ENCODE results near the gene LMO7. TPM values are rescaled to one million over a fixed set of nuclear protein-coding genes. Genes with fewer than 3 reads are reported as not detected.

The LMO7 gene
- total and polyA plus RNA-seq, 2 of the 8 experiments (the other 6 are each of a cell fraction or from before 2014, with no cell fraction given) = 8.1 to 28.3 TPM

DNA sequence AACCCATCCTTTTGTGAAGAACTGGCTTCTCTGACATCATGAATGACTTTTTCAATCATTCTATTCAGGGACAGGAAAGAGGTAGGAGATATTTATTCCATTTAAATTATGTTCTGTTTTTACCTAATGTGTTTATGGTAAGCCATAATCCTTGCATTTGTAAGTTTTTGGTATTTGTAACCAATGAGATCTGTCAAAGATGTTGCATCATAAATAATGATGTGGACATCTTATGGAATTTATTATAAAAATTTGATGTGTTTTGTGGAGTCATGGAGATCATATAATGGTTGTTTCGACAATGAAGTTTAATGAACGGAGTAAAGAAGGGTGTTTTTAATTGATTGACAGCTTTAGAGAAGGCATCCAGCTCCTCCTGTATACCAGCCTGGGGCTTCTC lies 67.6 kb downstream of the LMO7 start:
- Histone ChIP-seq H3K4me3 (ENCODE audit: extremely low read depth in 1 of 4, insufficient read depth in 2 of 4, low read depth in 3 of 4, low read length in 4 of 4) (no peak overlapping the region), H4K8ac (ENCODE audit: extremely low read depth, insufficient read depth, low read length) (no peak overlapping the region), H3K23me2 (ENCODE audit: low read depth, low read length) (no peaks in the 10 kb centered on the region), H3K4me1 (replicated peaks in 1 of 4; ENCODE audit: control insufficient read depth in 3 of 4, insufficient read depth in 4 of 4, low read length in 3 of 4) (peaks cover 0 to 3% (median 0%) of the 10 kb centered on the region in 4 experiments; a peak in 1 of 7 replicates), H2BK120ac (replicated peaks; ENCODE audit: low read depth, low read length) (no peak overlapping the region), H3K9me3 (ENCODE audit: insufficient read depth in 2 of 2, low read depth in 1 of 2, low read length in 1 of 2) (peaks cover 12% of the 10 kb centered on the region in 2 experiments; a peak in 3 of 4 replicates), H3K18ac (ENCODE audit: extremely low read depth, low read length) (no peak overlapping the region), H3K36me3 (ENCODE audit: control insufficient read depth in 2 of 4, insufficient read depth in 4 of 4, low read length in 3 of 4) (peaks cover 0 to 5% (median 0%) of the 10 kb centered on the region in 4 experiments; a peak in 3 of 8 replicates), H3K27ac (ENCODE audit: low read depth, low read length) (no peak overlapping the region), H3K14ac (ENCODE audit: insufficient read length) (no peak overlapping the region), H4K20me1 (replicated peaks in 1 of 2; ENCODE audit: control insufficient read depth in 1 of 2, insufficient read depth in 2 of 2, low read length in 2 of 2) (no peaks in the 10 kb centered on the region), H3K27me3 (replicated peaks in 1 of 4; ENCODE audit: control insufficient read depth in 3 of 4, extremely low read depth in 1 of 4, insufficient read depth in 3 of 4, low read length in 3 of 4) (no peaks in the 10 kb centered on the region), H4K91ac (replicated peaks; ENCODE audit: insufficient read length, low read length) (no peak overlapping the region), H3K4me2 (ENCODE audit: insufficient read depth in 1 of 2, low read depth in 2 of 2, low read length in 2 of 2) (no peak overlapping the region), H2AK5ac (ENCODE audit: low read depth, low read length) (no peak overlapping the region), H2BK5ac (ENCODE audit: low read depth, low read length) (no peak overlapping the region), H3K56ac (replicated peaks; ENCODE audit: insufficient read length, low read depth, low read length) (no peak overlapping the region), H3K79me2 (ENCODE audit: control insufficient read depth in 1 of 2, insufficient read depth in 2 of 2, low read length in 2 of 2) (no peaks in the 10 kb centered on the region), H2AFZ (ENCODE audit: low read length) (no peak overlapping the region), H4K5ac (ENCODE audit: insufficient read length, low read depth, low read length) (no peak overlapping the region), H2BK15ac (ENCODE audit: low read length) (no peak overlapping the region), H3K9ac (replicated peaks in 1 of 4; ENCODE audit: extremely low read depth in 1 of 4, low read depth in 3 of 4, low read length in 3 of 4) (no peak overlapping the region), H3K4ac (replicated peaks; ENCODE audit: insufficient read length, low read depth, low read length) (no peak overlapping the region), H3K79me1 (ENCODE audit: low read depth, low read length) (no peaks in the 10 kb centered on the region; the same call in 1 of the 2 replicates), H2BK20ac (ENCODE audit: low read length) (no peak overlapping the region), H2BK12ac (ENCODE audit: low read depth, low read length) (no peak overlapping the region), H3K23ac (ENCODE audit: insufficient read length) (no peak overlapping the region)
- no peak for TF ChIP-seq GTF2F1 (IDR thresholded peaks at IDR 0.05; ENCODE audit: borderline replicate concordance, low read depth, low read length)
- no peak for TF ChIP-seq CHD1 (IDR thresholded peaks at IDR 0.05; ENCODE audit: low read depth, low read length)
- TF ChIP-seq HDAC2 (IDR thresholded peaks at IDR 0.05; ENCODE audit: borderline replicate concordance in 1 of 2, low read depth in 2 of 2, low read length in 2 of 2) = no peak
- no peak for TF ChIP-seq SIN3A (conservative IDR thresholded peaks at IDR 0.05 in 1 of 2, IDR thresholded peaks at IDR 0.05 in 1 of 2; ENCODE audit: low read depth in 1 of 2, low read length in 2 of 2)
- DNase-seq (ENCODE audit: low read depth in 1 of 2, low spot score in 2 of 2) (no peak), FAIRE-seq (no peak)
- WGBS, 2 experiments (ENCODE audit: extremely low coverage in 1 of 2, insufficient coverage in 1 of 2, insufficient read length in 1 of 2, insufficient replicate concordance in 2 of 2, low coverage in 1 of 2, low lambda C conversion rate in 2 of 2, missing lambda C conversion rate in 1 of 2) = 91 to 100% methylated on average over 2 of the region's 2 CpGs
- CTCF ChIA-PET (ENCODE audit: partially characterized antibody) = interaction anchor here (0.6 to 2.2 kb wide), 6 partner anchors 8 to 593 kb away, joined by 3 to 19 read pairs (median 4); no protein-coding TSS in a partner anchor
- POLR2A ChIA-PET (ENCODE audit: partially characterized antibody) = no interaction called here
